Astrocyte of the cerebellum (primary cell): ENCODE data around the gene GNG12.

Experiments used
- DNase-seq: peaks from one replicate; pipeline ENCODE4 v3.0.0-alpha.2; 2011; ENCODE audit warnings: low read depth
- H3K4me3 ChIP-seq: 2 replicates; pipeline ENCODE4 v1.5.1; 2011; ENCODE audit warnings: mild to moderate bottlenecking, low read depth, low read length, moderate library complexity
- in situ Hi-C: cut with HindIII; loops from 2 replicates; pipeline ENCODE4 v1.10.0; 2017; ENCODE audit warnings: low sequenced_read_pairs
- TF ChIP-seq, protein P1 (sequence below): IDR thresholded peaks from 2 replicates; pipeline ENCODE4 v1.5.1; 2012; ENCODE audit warnings: low read length, low read depth, moderate library complexity, mild to moderate bottlenecking; ENCODE audit errors: missing control alignments

GNG12 gene

DNA sequence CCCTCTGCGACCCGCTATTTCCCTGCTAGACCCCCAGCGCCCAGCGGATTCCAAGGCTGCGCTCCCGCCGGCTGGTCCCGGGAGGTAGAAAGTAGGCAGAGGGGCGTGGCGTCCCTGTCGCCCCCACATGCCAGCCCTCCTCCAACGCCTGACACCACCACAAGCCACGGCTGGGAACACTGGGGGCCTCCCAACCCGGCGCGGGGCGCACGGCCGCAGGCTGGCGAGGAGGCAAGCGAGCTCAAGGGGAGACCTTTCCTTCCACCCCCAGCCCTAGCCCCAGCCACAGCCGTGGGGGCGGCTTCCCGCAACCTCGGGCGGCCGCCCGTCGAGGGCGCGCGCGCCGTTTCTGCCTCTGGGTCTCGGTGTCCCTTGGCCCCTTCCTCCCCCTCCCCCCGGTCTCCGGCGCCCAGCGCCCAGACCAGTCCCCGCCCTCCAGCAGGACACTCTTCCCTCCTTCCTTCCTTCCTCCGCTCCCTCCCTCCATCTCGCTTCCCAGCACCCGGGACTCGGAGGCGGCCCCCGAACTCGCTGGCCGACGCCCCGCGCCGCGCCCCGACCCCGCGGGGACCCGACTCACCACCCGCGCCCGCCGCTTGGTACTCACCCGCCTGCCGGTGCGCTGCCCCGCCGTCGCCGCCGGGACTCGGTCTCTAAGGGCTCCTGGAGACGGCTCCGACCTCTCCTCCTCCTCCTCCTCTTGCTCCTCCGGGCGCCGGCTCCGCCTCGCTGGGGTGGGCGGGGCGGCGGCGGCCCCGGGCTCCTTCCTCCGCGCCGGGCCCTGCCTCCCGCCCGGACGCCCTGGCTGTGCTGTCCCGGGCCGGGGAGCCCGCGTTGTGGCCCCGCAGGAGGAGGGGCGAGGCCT is at the start of gene GNG12:
TSS of gene GNG12 (minus strand) at position 731 of the 865 bp plus-strand sequence. CDS start 125,781 bp downstream, outside the sequence.
- DNase-seq, result peak; percentile 33
- TF ChIP-seq, protein P1, sequence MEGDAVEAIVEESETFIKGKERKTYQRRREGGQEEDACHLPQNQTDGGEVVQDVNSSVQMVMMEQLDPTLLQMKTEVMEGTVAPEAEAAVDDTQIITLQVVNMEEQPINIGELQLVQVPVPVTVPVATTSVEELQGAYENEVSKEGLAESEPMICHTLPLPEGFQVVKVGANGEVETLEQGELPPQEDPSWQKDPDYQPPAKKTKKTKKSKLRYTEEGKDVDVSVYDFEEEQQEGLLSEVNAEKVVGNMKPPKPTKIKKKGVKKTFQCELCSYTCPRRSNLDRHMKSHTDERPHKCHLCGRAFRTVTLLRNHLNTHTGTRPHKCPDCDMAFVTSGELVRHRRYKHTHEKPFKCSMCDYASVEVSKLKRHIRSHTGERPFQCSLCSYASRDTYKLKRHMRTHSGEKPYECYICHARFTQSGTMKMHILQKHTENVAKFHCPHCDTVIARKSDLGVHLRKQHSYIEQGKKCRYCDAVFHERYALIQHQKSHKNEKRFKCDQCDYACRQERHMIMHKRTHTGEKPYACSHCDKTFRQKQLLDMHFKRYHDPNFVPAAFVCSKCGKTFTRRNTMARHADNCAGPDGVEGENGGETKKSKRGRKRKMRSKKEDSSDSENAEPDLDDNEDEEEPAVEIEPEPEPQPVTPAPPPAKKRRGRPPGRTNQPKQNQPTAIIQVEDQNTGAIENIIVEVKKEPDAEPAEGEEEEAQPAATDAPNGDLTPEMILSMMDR, result no peak

DNA sequence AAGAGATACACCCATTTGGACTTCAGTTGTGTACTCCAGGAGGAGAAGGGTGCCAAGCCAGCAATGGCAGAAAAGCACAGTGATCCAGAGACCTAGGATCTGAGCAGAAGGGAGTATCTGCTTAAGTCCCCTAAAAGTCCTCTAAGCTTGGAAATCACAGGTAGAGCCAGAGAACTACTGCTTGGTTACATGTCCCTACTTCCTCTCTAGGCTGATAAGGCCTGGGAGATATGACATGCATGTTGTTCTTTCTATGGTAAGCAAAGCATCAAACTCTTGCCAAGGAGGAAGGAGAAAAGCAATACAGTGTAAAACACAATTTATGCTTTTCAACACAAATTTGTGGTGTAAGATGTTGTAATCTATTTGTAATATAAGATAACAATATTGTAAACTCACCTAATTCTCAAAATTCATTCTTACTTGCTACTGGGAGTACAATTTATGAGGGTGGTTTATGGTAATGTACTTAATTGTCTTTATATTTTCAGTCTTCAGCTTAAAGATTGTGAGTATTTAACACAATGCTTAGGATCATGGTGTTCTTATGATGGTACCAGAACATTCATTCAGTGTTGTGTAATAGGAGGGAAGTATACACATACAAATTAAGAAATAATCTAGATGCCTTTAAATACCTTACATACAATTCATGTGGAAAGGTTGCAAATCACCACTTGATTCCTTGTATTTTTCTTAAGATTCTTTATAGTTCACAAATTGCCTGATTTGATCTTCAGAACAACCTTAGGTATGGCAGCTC is 49.1 kb upstream of the GNG12 start:
- TF ChIP-seq, protein P1, result no peak

More for the DNA sequence above, at the start of gene GNG12:
- H3K4me3 ChIP-seq, result peak within 1 kb of the TSS; percentile 63
- in situ Hi-C loops, result no loop called here

DNA sequence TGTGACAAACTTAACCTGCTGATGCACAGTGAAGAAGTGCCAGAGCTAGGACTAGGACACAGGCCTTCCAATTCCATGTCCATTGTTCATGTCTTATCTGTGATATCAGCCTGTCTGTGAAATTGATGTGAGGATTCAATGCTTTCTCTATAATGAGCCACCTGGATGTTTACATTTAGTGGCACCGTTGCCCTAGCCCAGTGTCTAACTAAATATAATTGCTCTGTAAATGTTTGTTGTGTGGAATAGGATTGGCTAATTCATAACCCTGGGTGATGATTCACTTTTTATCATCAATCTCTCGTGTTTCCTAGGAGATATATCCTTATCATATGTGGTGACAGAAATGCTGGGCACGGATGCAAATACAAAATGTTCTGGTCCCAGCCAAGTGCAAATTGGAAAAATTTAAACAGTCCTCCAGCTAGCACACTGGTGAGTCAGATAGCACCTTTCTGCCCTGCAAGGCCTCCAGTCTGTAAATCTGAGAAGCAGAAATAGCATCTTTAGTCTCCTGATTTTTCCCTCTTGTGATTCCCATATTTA is 46.9 kb upstream of the GNG12 start:
- in situ Hi-C loops, result no loop called here
- TF ChIP-seq, protein P1, result no peak
- no peak overlapping the region for H3K4me3 ChIP-seq
- DNase-seq, result peak; percentile 40

More for the DNA sequence above, 49.1 kb upstream of the GNG12 start:
- H3K4me3 ChIP-seq, result no peak overlapping the region
- in situ Hi-C loops, result no loop called here
- DNase-seq, result no peak

DNA sequence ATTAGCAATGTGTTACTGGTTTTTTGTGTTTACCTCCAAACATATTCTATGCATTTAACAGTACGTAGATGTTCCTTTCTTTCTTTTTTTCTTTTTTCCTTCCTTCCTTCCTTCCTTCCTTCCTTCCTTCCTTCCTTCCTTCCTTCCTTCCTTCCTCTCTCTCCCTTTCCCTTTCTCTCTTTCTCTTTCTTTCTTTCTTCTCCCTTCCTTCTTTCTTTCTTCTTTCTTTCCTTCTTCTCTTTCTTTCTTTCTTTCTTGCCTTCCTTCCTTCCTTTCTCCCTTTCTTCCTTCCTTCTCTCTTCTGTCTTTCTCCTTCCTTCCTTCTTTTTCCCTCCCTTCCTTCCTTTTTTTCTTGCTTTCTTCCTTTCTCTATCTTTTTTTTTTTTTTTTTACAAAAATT is 46.2 kb upstream of the GNG12 start:
- H3K4me3 ChIP-seq, result no peak overlapping the region
- in situ Hi-C loops, result no loop called here
- TF ChIP-seq, protein P1, result no peak
- no peak for DNase-seq

DNA sequence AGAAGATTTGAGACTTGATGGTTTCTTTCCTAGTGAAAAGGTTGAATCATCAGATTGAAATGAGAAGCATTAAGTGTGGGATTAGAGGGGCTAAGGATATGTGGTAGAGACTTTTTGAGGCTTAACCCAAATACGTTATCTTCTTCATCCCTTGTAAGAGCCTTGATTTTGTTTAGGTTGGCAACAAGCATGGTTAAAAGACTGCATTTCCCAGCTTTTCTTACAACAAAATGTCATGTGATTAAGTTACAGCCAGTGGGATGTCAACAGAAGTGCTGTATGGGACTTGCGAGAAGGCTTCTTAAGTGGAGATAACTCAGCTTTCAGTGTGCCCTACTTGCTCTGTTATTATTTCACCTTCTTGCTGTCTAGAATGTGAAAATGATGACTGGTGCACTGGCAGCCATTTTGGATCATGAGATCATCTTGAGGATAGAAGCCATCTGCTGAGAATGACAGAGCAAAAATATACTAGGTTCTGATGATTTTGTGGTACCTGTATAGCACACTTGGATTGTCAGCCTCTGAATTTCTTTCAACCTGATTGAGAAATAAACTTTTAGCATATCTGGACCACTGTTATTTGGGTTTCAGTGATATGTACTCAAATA is 41.3 kb upstream of the GNG12 start:
- no peak for DNase-seq
- in situ Hi-C loops, result no loop called here
- no peak overlapping the region for H3K4me3 ChIP-seq
- TF ChIP-seq, protein P1, result no peak

DNA sequence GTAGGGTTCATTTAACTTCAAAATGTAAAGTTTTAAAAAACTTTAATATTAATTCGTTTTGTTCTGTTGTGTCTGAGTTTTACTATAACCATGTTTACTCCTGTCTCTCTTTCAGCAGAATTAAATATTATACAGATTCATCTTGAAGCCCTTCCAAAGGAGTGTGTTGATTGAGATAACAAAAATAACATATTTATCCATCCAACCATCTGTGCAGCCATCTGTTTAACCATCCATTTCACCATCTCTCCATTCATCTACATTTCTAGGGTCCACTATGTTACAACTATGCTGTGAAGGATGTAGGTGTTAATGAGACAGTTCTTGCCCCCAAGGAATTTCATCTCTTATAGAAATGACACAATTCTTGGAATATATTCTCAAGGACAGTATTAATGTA is 36.0 kb upstream of the GNG12 start:
- TF ChIP-seq, protein P1, result no peak
- DNase-seq, result no peak
- H3K4me3 ChIP-seq, result no peak overlapping the region
- in situ Hi-C loops, result no loop called here
